CD4-positive, alpha-beta T cell treated with Interleukin-10 for 1 hour (primary cell): Measurements from ENCODE around the gene TMEM131L.

ENCODE experiments used
- DNase-seq: peaks from one replicate; pipeline ENCODE4 v3.0.0-alpha.2; 2020

Gene TMEM131L

DNA sequence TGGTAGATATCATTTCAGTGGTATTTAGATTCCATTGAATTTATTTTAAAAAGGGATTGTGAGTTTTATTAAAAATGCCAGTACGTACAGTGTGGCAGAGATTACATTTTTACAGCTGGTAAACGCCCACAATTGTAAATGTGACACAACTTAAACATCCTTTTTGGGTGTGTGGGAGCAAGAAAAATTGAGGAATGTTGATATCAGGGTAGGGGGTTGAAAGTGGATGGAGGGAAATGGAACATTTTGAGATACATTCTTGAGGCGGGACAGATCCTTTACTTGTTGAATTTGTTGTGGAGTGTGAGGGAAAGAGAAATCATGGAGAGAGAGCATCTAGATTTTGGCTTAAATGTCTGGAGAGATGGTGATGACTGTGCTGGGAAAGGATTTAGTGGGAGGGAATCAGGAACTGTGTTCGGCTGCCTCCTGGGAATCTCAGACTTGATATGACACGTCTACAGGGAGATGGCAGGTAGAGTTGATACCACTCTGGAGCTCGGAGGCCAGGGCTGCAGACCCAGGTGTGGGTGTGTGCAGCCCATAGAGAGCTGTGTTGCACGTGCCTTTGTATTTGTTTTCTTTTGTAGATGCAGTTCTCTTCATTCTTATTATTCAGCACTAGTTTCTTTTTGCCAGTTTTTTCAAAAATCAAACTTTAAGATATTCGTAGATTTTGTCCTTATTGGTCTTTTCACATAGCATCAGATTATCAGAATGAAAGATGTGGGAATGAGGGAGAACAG is 10.8 kb downstream of the TMEM131L start:
- DNase-seq: no peak

DNA sequence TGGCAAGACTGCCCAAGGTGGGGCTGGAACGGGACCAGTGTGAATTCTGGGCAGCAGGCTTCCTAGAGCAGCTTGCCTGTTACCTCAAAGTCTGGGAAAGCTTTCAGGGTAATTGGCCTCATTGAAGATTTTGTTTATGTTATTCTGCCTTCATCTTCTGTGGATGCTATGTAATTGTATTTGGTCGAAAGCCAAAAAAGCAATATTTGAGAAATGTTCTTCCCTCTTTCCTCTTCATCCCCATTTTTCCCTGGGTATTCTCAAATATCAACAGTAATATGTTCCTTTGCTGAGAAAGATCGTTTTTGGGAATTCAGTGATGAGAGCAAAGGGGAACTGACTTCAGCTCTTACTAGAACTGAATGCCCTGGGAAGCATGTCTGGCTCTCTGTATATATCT is 12.9 kb downstream of the TMEM131L start:
- DNase-seq: no peak

DNA sequence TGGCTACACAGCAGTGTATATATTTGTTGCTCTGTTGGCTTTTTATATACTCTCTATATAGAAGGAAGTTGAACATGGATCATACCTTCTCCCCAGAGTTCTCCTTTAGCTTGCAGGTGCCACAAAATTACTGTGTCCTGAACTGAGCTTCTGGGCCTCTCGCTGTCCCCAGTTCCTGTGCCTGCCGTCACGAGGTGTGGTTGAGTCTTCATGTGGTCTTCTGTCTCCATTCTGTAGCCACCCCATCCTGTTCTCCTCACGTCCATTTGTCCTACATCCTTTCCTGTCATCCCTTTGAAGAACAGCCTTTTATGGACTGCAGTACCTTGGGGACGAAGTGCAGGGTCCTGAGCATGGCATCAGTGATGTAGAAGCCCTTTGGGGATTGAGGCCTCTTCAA is 14.5 kb downstream of the TMEM131L start:
- no peak for DNase-seq

DNA sequence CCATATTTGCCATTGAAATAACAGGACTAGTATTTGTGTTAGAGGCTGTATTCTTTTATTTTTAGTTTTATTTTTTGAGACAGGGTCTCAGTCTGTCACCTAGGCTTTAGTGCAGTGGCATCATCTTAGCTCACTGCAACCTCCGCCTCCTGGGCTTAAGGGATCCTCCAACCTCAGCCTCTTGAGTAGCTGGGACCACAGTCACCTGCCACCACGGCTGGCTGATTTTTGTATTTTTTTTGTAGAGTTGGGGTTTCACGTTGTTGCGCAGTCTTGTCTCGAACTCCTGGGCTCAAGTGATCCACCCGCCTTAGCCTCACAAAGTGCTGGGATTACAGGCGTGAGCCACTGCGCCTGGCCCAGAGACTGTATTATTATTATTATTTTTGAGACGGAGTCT is 15.3 kb downstream of the TMEM131L start:
- DNase-seq: no peak

DNA sequence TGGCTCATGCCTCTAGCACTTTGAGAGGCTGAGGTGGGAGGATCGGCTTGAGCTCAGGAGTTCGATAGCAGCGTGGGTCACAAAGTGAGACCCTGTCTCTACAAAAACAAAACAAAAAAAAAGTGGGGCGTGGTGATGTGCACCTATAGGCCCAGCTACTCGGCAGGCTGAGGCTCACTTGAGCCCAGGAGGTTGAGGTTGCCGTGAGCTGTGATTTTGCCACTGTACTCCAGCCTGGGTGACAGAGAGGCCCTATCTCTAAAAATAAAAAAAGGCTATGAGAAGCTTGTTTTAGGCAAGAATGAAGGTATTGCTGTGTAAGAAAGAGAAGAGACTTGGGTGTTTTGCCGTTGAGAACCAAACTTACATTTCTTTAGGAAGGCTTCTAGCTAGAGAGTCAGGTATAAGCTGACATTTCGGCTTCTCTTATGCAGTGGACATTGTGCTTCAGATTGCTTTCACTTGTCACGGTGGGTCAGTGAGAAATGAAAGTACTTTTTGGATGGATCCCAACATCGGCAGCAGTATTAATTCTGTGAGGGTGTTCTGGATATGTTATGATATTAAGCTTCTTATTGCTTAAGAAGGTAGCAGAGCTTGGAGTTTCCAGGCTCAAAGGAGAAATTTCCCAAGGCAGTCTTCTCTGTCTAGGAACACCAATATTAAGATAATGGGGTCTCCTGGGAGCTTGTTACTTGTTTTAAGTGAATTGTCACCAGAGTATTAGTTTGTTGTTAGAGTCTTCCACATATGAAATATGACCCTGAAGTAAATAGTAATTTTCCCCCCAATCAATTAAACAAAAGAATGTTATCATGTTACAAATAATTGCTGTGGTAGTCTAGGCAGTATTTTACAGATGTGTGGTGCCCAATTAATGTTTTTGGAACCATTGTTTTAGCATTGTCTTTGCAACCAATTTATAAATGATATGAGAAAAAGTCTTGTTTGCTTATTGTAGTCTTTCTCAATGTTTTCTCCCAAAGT is 17.6 kb downstream of the TMEM131L start:
- DNase-seq: no peak

DNA sequence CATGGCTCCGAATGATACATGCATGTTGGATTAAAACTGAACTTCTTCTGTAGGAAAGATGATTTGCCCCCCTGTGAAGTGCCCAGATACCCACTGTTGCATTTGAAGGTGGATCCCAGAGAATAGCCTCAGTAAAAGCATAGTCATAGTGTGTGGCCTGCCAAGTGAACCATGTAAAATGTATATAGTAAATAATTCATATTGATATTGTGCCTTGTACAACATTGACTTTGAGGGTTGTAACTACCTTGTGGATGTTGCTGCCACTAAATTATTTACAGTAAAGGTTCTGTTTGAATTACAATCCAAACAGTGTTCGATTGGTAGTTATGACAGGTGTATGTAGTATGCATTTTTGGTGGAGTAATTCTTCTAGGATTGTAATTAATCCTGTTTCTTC is 19.2 kb downstream of the TMEM131L start:
- DNase-seq: no peak

DNA sequence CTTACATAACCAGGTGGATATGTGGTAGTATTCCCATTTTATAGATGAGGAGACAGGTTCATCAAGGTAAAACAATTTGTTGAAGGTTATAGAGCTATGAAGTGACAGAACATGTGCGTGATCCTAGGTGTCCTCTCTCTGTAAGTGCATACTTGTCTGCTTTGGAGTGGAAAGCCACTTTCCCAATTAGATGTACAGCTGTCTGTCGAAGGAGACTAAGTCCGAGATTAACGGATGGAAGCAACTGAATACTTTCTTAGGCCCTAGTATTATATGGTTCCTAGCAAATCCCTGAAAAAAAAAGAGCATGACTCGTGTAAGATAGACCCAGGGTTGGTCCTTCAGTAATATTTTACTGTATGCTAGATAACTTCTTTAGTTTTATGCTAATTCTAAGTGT is 19.7 kb downstream of the TMEM131L start:
- no peak for DNase-seq

DNA sequence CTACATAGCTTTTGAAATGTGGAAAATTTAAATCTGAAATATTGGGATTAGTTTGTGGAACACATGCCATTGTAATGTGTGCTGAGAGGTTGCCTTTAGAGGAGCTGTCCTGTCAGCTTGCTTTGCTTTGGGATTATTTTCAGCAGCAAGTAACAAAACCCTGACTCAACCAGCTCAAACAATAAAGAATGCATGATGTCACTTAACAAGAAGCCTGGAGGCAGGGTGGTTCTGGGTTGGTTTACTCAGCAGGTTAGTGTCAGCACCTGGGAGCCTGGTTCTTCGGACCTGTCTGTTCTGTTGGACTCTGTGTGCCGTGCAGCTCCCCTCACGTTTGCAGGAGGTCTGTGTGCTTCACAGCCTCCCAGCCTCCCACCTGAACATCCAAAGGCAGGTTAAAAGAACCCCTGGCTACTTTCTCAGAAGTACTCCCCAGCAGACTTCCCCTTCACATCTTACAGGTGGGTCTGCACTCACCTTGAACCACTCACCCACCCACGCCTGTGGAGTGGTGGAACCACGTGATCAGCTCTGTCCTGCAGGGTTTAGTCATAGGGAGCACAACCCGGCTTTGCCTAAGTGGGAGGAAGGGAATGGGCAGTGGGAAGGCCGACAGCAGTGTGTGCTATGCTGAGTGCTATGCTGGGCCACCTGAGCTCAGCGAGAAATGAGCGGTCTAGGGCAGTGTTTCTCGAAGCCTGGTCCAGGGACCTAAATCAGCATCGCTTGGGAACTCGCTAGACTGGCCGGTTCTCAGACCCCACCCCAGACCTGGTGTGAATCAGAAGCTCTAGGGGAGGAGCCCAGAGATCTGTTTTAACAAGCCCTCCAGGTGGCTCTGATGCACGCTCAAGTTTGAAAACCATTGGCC is 20.4 kb downstream of the TMEM131L start:
- no peak for DNase-seq

DNA sequence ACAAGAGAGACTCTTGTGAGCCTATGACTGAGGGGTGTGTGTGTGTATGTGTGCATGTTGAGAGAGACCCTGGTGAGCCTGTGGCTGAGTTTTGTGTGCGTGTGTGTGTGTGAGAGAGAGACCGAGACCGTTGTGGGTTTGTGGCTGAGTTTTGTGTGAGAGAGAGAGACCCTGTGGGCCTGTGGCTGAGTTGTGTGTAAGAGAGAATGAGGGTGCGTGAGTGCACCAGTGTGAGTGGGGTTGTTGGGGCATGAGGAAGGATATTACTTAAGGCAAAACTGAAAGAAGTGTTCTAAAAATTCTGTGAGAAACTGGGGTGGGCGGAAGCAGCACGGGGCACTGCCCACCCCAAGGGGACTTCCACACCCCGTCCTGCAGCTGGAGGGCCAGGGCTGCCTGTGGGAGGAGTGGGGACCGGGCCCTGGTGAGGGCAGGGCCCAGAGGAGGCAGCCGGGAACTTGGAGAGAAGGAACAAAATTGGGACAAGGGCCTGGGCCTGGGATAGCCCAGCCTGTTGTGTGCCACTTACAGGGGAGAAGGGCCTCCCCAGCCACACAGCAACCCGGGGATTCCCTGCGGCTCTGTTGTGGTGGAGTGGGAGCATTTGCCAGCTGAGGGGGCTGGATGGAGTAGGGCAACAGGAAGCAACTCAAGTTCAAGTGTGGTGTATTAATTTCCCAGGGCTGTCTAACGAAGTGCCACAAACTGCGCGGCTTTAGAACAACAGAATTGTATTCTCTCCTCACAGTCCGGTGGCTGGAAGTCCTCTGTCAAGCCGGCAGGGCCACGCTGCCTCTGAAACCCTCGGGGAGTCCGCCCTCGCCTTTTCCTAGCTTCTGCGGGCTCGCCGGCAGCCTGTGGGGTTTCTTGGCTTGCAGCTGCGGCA is 22.1 kb downstream of the TMEM131L start:
- DNase-seq: peak; percentile 84

DNA sequence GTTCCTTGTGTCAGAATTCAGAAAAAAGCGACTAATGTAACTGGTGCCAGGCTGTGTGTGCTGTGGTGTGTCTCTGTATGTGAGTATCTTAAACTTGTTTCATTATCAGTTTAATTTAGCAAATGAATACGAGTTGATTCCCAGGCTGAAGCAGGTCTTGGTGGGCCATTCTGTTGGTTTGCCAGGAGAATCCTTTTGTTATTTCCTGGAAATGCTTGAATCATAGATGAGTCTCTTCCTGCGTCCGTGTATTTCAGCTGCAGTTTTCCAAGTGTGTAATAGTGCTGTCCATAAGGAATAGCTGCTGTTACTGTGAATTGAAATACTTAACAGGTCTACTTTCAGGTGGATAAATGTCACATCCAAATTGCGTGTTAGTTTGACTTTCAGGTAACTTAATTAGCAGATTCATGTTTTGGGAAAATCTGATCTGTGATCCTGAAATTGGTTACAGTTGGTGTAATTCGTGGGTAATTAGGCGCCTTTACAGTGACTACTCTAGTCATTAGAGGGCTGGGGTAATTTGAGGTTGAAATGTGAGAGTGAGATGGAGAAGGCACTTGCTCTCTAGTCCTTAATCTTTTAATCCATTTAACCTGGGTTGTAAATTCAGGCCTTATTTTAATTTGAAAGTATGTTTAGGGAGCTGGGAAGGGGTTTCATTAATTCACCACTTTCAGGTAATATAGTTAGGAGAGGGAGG is 23.8 kb downstream of the TMEM131L start:
- DNase-seq: no peak

DNA sequence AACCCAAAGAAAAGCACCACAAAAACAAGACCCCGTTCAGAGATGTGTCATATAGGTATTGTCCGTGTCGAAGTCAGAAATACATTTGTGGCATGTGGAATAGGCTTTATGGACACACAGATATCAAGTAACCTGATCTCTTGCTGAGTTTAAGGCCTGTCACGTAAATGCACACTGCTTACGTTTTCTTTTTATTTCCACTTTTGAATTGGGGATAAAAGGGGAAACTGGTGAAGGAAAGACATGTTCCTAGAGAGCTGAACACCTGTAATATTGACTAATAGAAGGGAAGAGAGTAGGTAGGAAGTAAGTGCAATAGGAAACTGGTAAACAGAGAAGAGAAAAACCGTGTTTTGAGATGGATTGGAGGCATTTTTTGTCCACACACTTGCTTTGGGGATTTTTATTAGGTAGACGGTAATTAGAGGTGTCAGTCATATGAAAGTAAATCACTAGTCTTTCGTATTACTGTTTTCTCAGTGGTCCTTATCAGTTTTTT is 24.9 kb downstream of the TMEM131L start:
- DNase-seq: no peak

DNA sequence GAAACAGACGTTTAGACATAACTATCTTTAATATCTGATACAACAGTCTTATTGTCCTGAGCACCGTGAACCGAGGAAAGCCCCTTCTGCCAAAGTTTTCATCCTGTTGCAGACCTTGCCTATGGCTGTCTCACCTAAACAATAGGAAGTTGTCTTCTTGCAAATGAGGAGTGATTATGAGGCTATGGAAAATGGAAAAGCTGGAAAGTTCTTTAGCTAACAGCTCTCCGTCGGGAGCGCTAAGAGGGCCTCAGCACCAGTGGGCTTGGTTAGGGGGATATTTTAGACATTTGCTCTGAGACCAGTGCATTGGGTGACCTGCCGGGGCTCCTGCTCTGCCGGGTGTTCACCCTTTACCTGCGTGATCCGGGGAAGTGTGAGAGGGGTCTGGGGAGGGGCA is 28.4 kb downstream of the TMEM131L start:
- no peak for DNase-seq

DNA sequence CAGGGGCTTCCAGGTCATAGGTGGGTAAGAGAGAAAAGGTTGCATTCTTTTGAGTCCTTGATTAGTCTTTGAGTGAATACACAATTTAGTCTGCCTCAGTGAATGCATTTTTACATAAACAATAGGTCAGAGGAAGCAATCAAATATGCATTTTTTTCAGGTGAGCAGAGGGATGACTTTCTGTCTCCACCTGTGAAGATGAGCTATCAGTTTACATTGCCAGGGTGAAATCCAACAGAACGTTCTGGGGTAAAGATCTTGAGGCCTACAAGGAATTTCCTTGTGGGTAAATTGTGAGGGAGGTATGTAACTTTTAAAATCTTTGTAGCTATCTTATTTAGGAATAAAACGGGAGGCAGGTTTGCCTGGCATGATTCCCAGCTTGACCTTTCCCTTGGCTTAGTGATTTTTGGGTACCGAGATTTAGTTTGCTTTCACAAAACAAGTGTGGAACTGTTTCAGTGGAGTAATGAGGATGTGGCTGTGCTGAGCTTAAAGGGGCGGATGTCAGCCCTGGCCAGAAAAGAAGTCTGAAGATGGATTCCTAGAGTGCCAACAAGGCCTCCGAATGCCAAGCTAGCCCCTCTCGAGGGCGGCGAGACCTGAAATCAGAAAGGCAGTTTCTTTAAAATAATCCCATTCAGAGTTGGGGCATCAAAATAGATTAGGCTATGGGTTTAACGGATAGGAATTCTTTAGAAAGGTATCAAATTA is 29.5 kb downstream of the TMEM131L start:
- DNase-seq: no peak

DNA sequence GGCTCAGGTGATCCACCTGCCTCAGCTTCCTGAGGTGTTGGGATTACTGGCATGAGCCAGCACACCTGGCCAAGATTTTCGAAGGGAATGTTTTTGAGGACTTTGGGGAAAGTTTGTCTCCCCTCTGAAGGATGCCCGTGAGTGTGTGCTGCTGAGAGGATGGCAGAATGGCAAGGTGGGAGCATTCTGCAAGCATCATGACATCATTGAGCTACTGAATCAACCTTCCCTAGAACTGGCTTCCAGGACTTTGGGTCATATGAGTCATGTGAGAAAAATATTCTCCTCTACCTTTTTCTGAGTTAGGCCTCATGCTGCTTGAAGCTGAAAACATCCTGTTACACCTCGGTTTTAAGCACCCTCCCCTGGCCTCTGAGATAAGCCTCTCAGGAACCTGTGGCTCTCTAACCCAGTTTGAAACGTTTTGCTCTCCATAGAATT is 31.0 kb downstream of the TMEM131L start:
- peak; percentile 70 for DNase-seq

DNA sequence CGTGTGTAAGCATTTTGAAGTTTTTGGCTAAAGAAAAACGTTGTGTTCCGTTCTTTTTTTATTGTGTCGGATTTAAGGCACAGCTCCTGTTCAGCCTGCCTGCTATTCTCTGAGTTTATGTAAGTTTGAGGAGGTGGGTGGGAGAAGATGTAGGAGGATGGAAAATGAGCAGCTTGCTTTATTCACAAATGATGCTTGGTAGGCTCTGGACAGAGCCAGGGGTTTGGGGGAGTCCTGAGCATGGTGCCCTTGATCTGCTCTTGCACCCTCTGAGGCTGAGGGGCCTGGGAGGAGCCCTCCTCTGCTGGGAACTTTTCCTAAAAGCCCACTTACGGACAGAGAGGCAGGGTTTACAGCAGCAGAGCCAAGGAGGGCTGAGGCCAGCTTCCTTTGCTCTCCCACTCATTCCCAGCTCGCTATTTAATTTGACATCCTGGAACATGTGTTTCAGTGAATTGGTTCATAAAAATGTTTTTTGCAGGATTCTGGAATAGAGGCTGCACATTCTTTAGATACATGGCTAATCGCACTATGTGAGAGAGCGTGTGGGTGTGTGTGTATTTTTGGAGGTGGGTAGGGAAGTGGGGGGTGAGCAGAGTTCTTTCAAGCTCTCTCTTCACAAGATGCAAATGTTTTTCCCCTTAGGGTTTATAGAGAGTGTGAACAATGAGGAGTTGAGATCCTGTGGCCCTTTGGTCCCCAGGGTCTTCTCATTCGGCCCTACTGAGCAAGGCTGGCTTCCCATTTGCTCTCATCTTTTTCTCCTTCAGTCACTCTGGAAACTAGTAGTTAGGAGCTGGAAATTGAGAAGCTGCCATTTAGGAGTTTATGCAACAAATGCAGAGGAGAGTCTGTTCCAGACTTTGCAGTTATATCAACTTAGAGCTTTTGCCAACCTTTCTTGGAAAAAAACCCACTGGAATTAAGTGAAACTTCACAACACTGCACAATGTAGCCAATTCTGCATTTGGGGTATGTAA is 32.1 kb downstream of the TMEM131L start:
- no peak for DNase-seq

DNA sequence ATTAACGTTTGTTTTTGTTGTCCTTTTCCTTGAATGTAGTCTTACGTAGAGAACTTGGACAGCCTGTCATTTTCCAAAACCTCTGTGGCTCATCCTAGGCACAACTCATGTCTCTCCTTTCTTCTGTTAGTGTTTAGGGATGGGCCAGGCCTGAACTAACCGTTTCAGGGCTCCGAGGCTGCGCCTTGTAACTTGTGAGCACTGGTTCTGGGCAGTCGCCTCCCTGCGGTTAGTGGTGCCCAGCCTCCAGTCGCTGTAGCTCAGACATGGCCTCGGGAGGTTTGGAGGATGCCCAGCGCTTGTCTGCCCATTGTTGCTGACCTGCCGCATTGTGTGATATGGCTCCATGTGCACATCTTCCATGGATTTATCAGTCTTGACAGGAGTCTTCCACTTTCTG is 32.8 kb downstream of the TMEM131L start:
- no peak for DNase-seq

DNA sequence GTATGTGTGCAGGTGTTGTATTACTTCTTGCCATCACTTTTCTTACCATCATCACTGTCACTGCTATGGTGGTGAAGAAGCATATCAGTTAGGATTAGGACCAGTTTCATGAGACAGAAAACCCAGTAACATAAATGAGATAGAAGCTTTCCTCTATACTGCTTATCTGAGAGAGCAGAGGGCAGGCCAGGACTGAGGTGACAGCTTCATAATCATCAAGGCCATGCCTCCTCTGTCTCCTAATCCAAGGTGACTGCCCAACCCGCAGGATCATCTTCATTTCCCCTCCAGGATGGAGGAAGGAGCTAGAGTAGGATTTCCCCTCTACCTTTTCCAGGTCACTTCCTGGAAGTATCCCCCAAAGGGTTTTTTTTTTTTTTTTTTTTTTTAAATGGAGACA is 35.4 kb downstream of the TMEM131L start:
- no peak for DNase-seq

DNA sequence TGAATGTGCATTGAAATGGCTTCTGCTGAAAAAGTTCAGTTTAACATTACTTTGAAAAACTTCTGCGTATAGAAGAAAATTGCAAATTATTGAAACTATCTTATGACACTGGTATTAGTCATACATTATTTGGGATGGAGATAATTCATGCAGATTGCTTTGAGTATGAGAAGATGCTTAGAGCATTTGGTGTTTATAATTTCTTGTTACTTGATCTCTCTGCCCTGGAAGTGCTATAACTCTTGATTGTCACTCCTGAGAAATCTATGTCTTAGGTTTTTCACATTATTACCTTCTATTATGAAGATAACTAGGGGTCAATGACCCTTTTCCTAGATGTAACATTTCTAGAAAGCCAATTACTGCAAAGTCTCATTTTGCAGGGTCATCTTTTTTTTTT is 36.4 kb downstream of the TMEM131L start:
- DNase-seq: no peak
